NB4 (cell line): ENCODE data around the gene SEPTIN5.

Experiments used
- CTCF ChIP-seq: IDR thresholded peaks from one replicate; pipeline ENCODE4 v1.5.1; 2012; ENCODE audit warnings: low read depth, low read length
- MAX ChIP-seq: IDR thresholded peaks from 2 replicates; pipeline ENCODE4 v1.6.1; 2011; ENCODE audit warnings: low read depth, low read length
- MYC ChIP-seq: IDR thresholded peaks from 2 replicates; pipeline ENCODE4 v1.6.1; 2011; ENCODE audit warnings: low read depth, low read length
- POLR2A ChIP-seq: IDR thresholded peaks from 2 replicates; pipeline ENCODE4 v1.6.1; 2011; ENCODE audit warnings: mild to moderate bottlenecking; ENCODE audit not compliant: insufficient read length; ENCODE audit errors: extremely low read depth

- TF ChIP-seq POLR2A = no peak
- no peak for TF ChIP-seq CTCF
- TF ChIP-seq MAX = no peak
- TF ChIP-seq MYC = no peak
These were observed 32.4 kb downstream of the SEPTIN5 start for GRCh38 chr22:19746726-19747125.
